Vagina (tissue), 2 donors: ENCODE data around the gene ABCA5. TPM values are rescaled to one million over a fixed set of nuclear protein-coding genes. Genes with fewer than 3 reads are reported as not detected.

Source experiments
- DNase-seq, 2 donors: peaks; one replicate each; pipeline ENCODE4 v3.0.0-alpha.2; 2017; ENCODE audit errors: extremely low spot score in 2 of 2
- H3K27ac ChIP-seq: fragments of 200-600 bp; sonication (generic); one replicate; pipeline ENCODE4 v1.5.1; 2019
- H3K27me3 ChIP-seq: fragments of 200-600 bp; sonication (generic); one replicate; pipeline ENCODE4 v1.5.1; 2019
- H3K36me3 ChIP-seq, 2 donors: fragments of 200-600 bp; sonication (generic); one replicate each; pipeline ENCODE4 v1.5.1; 2017 to 2019
- H3K4me1 ChIP-seq: fragments of 200-600 bp; sonication (generic); one replicate; pipeline ENCODE4 v1.5.1; 2019
- H3K4me3 ChIP-seq, 2 donors: fragments of 200-600 bp; sonication (generic); 1 replicate in 1 of 2; 2 replicates in 1 of 2; pipeline ENCODE4 v1.5.1; 2016 to 2019
- H3K9me3 ChIP-seq: fragments of 200-600 bp; sonication (generic); one replicate; pipeline ENCODE4 v1.5.1; 2019
- CTCF ChIP-seq, 3 experiments: fragments of 450-650 bp in 2 of 3; fragments of 200-600 bp in 1 of 3; sonication (generic) in 1 of 3; IDR thresholded peaks; one replicate each; pipeline ENCODE4 v1.5.1; 2017 to 2019; ENCODE audit warnings: antibody characterized with exemption in 3 of 3, mild to moderate bottlenecking in 2 of 3, moderate library complexity in 2 of 3
- POLR2A ChIP-seq, 2 donors: fragments of 450-650 bp; IDR thresholded peaks; one replicate each; pipeline ENCODE4 v1.6.1; 2017; ENCODE audit warnings: antibody characterized with exemption in 2 of 2, mild to moderate bottlenecking in 2 of 2, moderate library complexity in 2 of 2
- POLR2AphosphoS5 ChIP-seq, 2 donors: sonication (generic); formaldehyde crosslinking; IDR thresholded peaks; one replicate each; pipeline ENCODE4 v1.9.0; 2017; ENCODE audit warnings: antibody characterized with exemption in 2 of 2, mild to moderate bottlenecking in 2 of 2, low read depth in 1 of 2; ENCODE audit not compliant: insufficient read depth in 1 of 2
- intact Hi-C: fragments of 100-400 bp; cut with DNase I; formaldehyde crosslinking; loops from one replicate; pipeline ENCODE4 v1.15.1; 2023
- total RNA-seq: library from RNA; depleted of rRNA; stranded (reverse); fragments of >200 nt; gene quantifications from one replicate; pipeline ENCODE4 v1.2.3, GENCODE V29; 2016

Gene ABCA5
- total RNA-seq, 1 donor from 2014 or later, result 50.6 TPM

GRCh38 chr17:69222707-69223258, 104.2 kb downstream of the ABCA5 start:
- intact Hi-C loops, result no loop called here
- TF ChIP-seq CTCF (IDR thresholded peaks at IDR 0.05) (no peak), POLR2A (IDR thresholded peaks at IDR 0.05) (no peak), POLR2AphosphoS5 (IDR thresholded peaks at IDR 0.05; ENCODE audit: insufficient read depth in 1 of 2, low read depth in 1 of 2) (no peak)
- DNase-seq, result no peak

GRCh38 chr17:69220098-69220497, 106.8 kb downstream of the ABCA5 start:
- Histone ChIP-seq H3K4me3 (no peak overlapping the region), H3K36me3 (peaks cover 0 to 6% of the 10 kb centered on the region in 2 donors), H3K27me3 (no peaks in the 10 kb centered on the region), H3K27ac (no peak overlapping the region), H3K9me3 (no peaks in the 10 kb centered on the region), H3K4me1 (peaks cover 4% of the 10 kb centered on the region)
- DNase-seq, result no peak
- intact Hi-C loops, result no loop called here
- TF ChIP-seq CTCF (IDR thresholded peaks at IDR 0.05), result no peak

More at GRCh38 chr17:69222707-69223258, 104.2 kb downstream of the ABCA5 start:
- no peaks in the 10 kb centered on the region for H3K9me3 ChIP-seq
- no peak overlapping the region for H3K27ac ChIP-seq
- H3K36me3 ChIP-seq, result peaks cover 0 to 6% of the 10 kb centered on the region in 2 donors
- H3K4me3 ChIP-seq, result no peak overlapping the region
- H3K4me1 ChIP-seq, result peaks cover 4% of the 10 kb centered on the region
- no peaks in the 10 kb centered on the region for H3K27me3 ChIP-seq

- intact Hi-C loops, result no loop called here
- peaks cover 0 to 6% of the 10 kb centered on the region in 2 donors for H3K36me3 ChIP-seq
- TF ChIP-seq POLR2AphosphoS5 (IDR thresholded peaks at IDR 0.05; ENCODE audit: insufficient read depth in 1 of 2, low read depth in 1 of 2) (no peak), CTCF (IDR thresholded peaks at IDR 0.05) (no peak), POLR2A (IDR thresholded peaks at IDR 0.05) (no peak)
- H3K27me3 ChIP-seq, result no peaks in the 10 kb centered on the region
- H3K4me3 ChIP-seq, result no peak overlapping the region
- no peak for DNase-seq
- no peak overlapping the region for H3K27ac ChIP-seq
- H3K4me1 ChIP-seq, result peaks cover 3% of the 10 kb centered on the region
- no peaks in the 10 kb centered on the region for H3K9me3 ChIP-seq
These were observed 107.9 kb downstream of the ABCA5 start for GRCh38 chr17:69218986-69219385.

GRCh38 chr17:69213059-69213813, 113.7 kb downstream of the ABCA5 start:
- Histone ChIP-seq H3K27ac (no peak overlapping the region), H3K9me3 (no peaks in the 10 kb centered on the region), H3K36me3 (peaks cover 0 to 4% of the 10 kb centered on the region in 2 donors), H3K4me1 (no peaks in the 10 kb centered on the region), H3K27me3 (no peaks in the 10 kb centered on the region), H3K4me3 (no peak overlapping the region)
- no peak for DNase-seq
- intact Hi-C loops, result no loop called here
- no peak for TF ChIP-seq CTCF (IDR thresholded peaks at IDR 0.05)
- TF ChIP-seq POLR2AphosphoS5 (IDR thresholded peaks at IDR 0.05; ENCODE audit: insufficient read depth in 1 of 2, low read depth in 1 of 2), result no peak
- no peak for TF ChIP-seq POLR2A (IDR thresholded peaks at IDR 0.05)

GRCh38 chr17:69208640-69209039, 118.3 kb downstream of the ABCA5 start:
- no peak for DNase-seq
- peaks cover 0 to 4% of the 10 kb centered on the region in 2 donors for H3K36me3 ChIP-seq
- intact Hi-C loops, result no loop called here
- H3K9me3 ChIP-seq, result no peaks in the 10 kb centered on the region
- no peak overlapping the region for H3K4me3 ChIP-seq
- H3K27ac ChIP-seq, result no peak overlapping the region
- TF ChIP-seq POLR2AphosphoS5 (IDR thresholded peaks at IDR 0.05; ENCODE audit: insufficient read depth in 1 of 2, low read depth in 1 of 2) (no peak), CTCF (IDR thresholded peaks at IDR 0.05) (no peak), POLR2A (IDR thresholded peaks at IDR 0.05) (no peak)
- H3K4me1 ChIP-seq, result no peaks in the 10 kb centered on the region
- no peaks in the 10 kb centered on the region for H3K27me3 ChIP-seq
